Epithelial cell of prostate (primary cell): ENCODE measurements around the gene DAND5.
"Not testable (repeated sequence)": the region's sequence is repeated elsewhere in the genome, so short reads cannot be mapped to it uniquely, and the experiment has no call there.

Source experiments
- DNase-seq: peaks from one replicate; pipeline ENCODE4 v3.0.0-alpha.2; 2011; ENCODE audit warnings: low read depth, low spot score
- H3K27ac ChIP-seq: fragments of 450-650 bp; 2 replicates; pipeline ENCODE4 v1.5.1; 2017; ENCODE audit warnings: mild to moderate bottlenecking

The DAND5 gene

GRCh38 chr19:12959481-12959880 lies 9.9 kb upstream of the DAND5 start:
- DNase-seq: no peak
- no peak overlapping the region for H3K27ac ChIP-seq

- peak overlapping the region; percentile 24 for H3K27ac ChIP-seq
- no peak for DNase-seq
Observed at GRCh38 chr19:12965017-12965811, 4.2 kb upstream of the DAND5 start.

GRCh38 chr19:12965812-12966135 lies 3.6 kb upstream of the DAND5 start:
- H3K27ac ChIP-seq: no peak overlapping the region
- no peak for DNase-seq

GRCh38 chr19:12967907-12968306 lies 1.5 kb upstream of the DAND5 start:
- no peak for DNase-seq
- no peak overlapping the region for H3K27ac ChIP-seq

GRCh38 chr19:12970070-12970820 lies 869 bp downstream of the DAND5 start:
- DNase-seq: no peak
- no peak overlapping the region for H3K27ac ChIP-seq

DNA sequence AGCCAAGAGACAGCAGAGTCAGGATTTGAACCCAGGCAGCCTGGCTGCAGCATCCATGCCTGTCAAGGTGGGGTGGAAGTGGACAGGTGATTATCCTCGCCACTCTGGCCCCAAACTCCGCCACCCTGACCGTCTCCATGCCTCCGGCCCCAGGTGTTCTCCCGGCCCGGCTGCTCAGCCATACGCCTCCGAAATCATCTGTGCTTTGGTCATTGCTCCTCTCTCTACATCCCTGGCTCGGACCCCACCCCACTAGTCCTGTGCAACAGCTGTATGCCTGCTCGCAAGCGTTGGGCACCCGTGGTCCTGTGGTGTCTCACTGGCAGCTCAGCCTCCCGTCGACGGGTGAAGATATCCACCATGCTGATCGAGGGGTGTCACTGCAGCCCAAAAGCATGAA lies 3.9 kb downstream of the DAND5 start:
- DNase-seq: no peak
- no peak overlapping the region for H3K27ac ChIP-seq

DNA sequence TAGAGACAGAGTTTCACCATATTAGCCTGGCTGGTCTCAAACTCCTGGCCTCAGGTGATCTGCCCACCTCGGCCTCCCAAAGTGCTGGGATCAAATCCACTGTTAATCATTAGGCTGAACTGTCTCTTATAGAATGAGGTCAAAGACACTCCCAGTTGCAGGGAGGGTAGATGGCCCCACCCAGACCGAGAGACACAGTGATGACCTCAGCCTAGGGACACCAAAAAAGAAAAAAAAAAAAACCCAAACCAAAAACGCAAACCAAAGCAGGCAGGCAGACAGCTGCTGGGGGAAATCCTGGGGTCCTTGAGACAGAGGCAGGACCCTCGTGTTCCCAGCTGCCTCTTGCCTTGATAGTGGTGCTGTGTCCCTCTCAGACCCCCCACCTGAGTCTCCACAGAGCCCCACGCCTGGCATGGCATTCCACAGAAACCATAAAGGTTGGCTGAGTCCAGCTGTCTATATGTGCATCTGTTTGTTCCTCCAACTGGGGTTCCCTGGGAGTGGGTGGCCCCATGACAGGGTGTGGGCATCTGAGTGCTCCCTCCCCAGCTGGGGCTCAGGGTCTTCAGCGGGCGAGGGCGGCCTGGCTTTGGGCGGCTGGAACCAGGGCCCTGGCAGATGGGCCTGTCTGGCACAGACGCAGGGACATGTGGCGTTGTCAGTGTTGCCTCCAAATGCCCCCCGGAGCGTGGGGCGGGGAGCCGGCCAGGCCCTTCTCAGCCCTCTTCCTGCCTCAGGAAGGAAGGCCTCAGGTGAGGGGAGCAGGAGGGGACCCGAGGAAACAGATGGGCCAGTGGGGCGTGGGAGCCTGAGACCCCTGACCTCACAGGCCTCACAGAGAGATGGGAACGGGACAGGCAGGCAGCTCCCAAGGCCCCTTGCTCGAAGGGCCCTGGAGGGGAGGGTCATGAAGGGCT lies 5.2 kb downstream of the DAND5 start:
- DNase-seq: no peak
- H3K27ac ChIP-seq: no peak overlapping the region

DNA sequence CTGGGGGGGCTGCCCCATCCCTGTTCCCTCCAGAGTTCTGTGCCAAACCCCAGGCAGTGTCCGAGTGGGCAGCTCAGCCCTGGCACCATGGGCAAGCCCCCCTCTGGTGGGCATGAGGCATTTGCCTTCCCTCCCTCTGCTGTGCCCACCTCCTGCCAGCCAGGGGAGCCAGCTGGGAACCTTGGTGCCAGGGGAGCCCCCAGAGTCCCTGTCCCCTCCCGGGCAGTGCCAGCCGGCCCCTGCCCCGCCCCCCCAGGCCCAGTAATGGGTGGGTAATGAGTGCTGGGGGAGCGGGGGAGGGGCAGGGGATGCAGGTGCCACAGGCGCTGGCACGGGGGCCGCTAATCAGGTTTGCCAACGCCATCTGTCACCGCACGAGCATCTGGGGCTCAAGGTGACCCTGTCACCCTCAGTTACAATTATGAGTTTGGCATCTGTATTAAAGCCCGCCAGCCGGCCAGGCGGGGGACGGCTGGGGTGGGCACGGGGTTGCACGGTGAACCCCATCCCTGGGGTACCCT lies 5.9 kb downstream of the DAND5 start:
- H3K27ac ChIP-seq: no peak overlapping the region
- no peak for DNase-seq

DNA sequence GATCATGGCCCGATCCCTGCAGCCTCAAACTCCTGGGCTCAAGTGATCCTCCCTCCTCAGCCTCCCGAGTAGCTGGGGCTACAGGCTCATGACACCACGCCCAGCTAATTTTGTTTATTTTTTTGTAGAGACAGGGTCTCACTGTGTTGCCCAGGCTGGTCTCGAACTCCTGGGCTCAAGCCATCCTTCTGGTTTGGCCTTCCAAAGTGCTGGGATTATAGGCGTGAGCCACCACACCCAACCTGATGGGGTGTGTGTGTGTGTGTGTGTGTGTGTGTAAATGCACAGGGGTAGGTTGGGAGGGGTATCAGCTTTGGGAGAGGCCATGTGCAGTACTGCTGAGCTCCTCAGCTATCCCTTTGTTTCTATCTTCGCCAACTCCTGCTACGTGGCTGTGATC lies 6.7 kb downstream of the DAND5 start:
- not testable (repeated sequence) for H3K27ac ChIP-seq, DNase-seq

GRCh38 chr19:12979974-12980373 lies 10.6 kb downstream of the DAND5 start:
- no peak for DNase-seq
- no peak overlapping the region for H3K27ac ChIP-seq

DNA sequence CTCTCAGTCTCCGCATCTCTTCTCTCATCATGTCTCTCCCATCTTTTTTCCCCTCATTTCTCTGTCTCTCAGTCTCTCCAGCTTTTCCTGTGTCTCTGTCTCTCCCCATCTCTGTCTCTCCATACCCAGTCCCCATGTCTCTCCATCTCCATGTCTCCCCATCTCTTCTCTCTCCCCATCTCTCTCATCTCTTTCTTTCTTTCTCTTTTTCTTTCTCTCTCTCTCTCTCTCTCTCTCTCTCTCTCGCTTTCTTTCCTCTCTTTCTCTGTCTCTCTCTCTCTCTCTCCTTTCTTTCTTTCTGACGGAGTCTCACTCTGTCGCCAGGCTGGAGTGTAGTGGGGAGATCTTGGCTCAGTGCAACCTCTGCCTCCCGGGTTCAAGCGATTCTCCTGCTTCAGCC lies 13.3 kb downstream of the DAND5 start:
- H3K27ac ChIP-seq: no peak overlapping the region

GRCh38 chr19:12983091-12983490 lies 13.7 kb downstream of the DAND5 start:
- no peak for DNase-seq
- H3K27ac ChIP-seq: no peak overlapping the region

More for the DNA sequence above, 13.3 kb downstream of the DAND5 start:
- DNase-seq: no peak

DNA sequence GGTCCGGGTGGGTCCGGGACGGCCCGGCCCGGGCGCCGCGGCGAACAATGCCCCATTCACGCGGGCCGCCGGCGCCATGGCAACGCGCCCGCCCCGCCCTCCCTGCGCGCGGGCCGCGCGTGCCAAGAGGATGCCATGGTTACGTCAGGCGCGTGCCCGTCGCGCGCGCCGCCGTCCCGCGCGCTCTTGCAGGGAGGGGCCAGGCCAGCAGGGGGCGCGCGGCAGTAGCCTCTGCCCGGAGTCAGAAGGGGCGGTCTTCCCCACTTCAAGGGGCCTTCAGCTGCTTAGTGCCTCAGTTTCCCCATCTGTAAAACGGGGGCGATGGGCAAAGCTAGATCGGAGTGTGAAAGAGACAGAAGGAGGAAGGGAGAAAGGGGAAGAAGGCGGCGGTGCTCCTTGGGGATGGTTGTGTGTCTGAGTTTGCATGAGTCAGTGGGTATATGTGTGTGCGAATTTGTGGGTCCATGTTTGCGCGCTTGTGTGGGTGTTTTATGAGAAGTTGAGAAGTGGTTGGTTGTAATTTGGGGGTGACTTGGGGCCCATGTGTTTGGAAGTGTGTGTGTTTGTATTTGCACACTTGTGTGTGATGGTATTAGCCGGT lies 14.3 kb downstream of the DAND5 start:
- H3K27ac ChIP-seq: no peak overlapping the region
- no peak for DNase-seq

- H3K27ac ChIP-seq: no peak overlapping the region
- DNase-seq: no peak
Observed at GRCh38 chr19:12984143-12984627, 14.8 kb downstream of the DAND5 start.

DNA sequence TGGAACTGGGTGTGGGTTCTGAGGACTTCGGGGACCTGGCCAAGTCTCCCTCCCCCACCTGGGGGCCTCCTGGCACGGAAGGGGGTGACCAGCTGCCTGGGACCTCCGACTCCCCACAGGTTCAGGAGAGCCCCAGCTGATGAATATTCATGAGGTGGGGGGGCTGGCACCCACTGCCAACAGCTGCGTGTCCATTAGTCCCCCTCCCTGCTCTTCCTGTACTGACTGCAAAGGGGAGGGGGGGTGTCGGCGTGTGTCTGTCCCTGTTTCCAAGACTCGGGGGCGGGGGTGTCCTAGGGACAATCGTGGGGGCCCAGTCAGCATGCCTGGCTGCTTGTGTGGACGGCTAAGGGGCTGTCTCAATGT lies 15.3 kb downstream of the DAND5 start:
- no peak for DNase-seq
- no peak overlapping the region for H3K27ac ChIP-seq

DNA sequence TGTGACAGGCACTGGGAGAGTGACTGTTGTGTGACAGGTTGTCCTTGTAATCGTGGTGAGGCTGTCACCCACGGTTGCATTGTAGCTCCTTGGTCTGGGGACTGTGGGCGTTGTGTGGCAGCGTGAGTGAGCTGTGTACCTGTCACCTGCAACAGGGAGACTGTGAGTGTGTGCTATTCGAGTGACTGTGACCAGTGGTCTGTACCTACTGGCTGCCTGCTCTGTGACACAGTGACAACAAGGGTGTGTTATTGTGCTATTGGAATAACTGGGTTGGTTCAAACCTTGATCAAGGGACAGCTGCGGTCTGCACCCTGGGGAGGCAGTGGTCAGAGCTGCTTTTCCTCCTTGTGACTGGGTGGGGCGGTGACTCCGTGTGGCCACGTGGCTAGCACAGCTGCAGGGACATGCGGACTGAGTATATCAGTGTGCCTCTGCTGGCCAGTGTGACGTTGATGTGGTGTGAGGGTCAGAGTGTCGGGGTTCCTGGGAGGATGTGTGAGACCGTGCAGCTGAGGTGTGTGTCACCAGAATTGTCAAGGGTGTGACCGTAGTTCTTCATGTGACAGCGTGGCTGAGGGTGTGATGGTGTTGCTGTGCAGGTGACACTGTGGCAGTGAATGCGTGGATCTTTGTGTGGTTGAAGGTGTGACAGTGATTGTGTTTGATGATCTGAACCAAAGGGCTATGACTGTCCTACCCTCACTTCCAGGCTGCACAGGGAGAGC lies 15.8 kb downstream of the DAND5 start:
- H3K27ac ChIP-seq: no peak overlapping the region
- DNase-seq: no peak

DNA sequence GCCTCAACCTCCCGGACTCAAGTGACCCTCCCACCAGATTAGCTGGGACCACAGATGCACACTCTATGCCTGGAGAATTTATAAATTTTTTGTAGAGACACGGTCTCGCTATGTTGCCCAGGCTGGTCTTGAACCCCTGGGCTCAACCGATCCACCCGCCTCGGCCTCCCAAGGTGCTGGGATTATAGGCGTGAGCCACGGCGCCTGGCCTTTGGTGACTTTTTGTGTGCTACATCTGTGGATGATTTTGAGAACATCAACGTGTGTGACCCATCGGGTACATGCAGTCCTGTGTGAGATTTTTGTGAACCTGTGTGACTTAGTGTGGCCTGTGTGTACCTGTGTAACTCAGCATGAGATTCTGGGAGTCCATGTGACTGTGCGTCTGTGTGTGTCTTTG lies 17.4 kb downstream of the DAND5 start:
- no peak for DNase-seq
- no peak overlapping the region for H3K27ac ChIP-seq

DNA sequence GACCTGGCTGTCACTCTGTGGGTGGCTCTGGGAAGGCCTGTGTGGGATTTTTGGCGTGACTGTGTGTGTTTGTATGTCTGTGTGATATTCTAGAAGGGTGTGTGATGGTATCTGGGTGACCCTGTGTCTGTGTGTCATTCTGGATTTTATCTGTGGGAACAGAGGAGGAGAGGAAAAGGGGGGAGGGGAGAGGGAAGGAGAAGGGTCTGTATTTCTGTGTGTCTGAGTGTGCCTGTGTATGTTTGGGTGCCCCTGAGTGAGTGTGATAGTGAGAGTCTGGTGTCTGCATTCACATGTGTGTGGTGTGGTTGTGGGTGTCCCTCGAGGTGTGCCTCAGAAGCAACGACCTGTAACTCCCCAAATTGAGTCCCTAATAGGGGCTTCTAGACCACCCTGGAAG lies 17.8 kb downstream of the DAND5 start:
- H3K27ac ChIP-seq: no peak overlapping the region
- DNase-seq: no peak

GRCh38 chr19:12987781-12988180 lies 18.4 kb downstream of the DAND5 start:
- no peak for DNase-seq
- H3K27ac ChIP-seq: no peak overlapping the region
